CD4-positive, alpha-beta T cell treated with Interleukin-10 for 1 hour (primary cell): ENCODE measurements around the gene MTERF2.
A peak's percentile ranks its signal among the peaks of the same experiment; 100 is the strongest.
"Not testable (repeated sequence)": the region's sequence is repeated elsewhere in the genome, so short reads cannot be mapped to it uniquely, and the experiment has no call there.

Experiments used
- DNase-seq: peaks from one replicate; pipeline ENCODE4 v3.0.0-alpha.2; 2020

MTERF2 gene

DNA sequence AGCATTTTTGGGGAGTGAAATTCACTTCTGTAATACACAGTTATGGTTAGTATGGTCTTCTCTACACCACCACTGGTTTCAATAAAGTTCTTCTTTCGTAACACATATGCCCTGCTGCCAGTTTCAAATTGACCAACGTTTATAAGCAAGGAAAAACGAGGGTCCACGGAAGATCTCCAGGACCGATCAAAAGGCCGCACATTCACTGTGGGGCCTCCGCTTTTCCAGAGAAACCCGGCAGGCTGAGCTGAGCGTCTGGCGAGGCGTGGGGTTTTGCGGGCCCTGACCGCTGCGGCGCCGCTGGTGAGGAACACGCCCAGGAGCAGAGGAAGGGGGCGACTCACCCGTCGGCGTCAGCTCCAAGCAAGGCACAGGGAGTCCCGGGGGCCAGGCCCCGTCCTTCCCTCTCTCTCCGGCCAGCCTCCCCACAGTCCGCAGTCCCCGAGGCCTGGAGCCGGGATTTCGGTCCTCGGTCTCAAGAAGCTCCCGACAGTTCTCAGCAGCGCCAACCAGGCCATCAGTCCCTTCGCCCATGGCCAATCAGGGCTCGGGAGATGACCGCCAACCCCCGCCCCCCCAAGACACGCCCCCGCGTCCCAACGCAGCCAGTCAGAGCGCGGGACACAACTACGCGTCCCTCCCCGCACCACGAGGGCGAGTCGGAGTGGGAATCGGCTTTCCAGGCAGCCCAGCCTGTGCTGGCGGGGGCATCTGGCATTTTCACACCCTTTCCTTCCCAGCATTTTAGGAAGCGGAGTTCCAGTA, at the start of gene MTERF2:
TSS of gene MTERF2 (minus strand) at position 522 of the 765 bp plus-strand sequence. CDS start 8,432 bp downstream, outside the sequence.
- peak; percentile 81 for DNase-seq

GRCh38 chr12:107035733-107036132, 48.8 kb upstream of the MTERF2 start:
- DNase-seq: no peak

- no peak for DNase-seq
Observed at GRCh38 chr12:107033758-107034739, 47.1 kb upstream of the MTERF2 start.

DNA sequence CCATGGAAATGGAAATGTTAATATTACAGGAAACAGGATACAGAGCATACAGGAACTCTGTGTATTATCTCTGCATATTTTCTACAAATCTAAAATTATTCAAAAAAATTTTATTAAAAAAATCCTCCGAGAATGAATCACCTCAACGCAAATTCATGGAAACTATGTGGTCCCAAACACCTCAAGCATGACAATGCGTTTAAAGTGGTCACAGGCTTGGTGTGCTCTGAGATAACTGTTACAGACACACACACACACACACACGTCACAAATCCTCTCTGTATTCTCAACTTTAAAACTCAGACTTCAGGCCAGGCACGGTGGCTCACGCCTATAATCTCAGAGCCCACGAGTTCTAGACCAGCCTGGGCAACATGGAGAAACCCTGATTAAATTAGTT, 45.3 kb upstream of the MTERF2 start:
- no peak for DNase-seq

- no peak for DNase-seq
Observed at GRCh38 chr12:107031061-107031460, 44.1 kb upstream of the MTERF2 start.

DNA sequence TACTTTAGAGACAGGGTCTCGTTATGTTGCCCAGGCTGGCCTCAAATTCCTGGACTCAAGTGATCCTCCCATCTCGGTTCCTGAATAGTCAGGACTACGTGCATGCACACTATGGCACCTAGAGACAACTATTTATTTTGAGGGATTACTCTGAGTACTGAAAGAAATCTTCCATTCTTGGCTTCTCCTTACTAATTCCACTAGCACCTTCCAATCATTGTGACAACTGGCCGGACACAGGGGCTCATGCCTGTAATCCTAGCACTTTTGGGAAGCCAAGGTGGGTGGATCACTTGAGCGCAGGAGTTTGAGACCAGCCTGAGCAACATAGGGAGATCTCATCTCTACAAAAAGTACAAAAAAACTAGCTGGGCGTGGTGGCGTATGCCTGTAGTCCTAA, 42.1 kb upstream of the MTERF2 start:
- DNase-seq: no peak

DNA sequence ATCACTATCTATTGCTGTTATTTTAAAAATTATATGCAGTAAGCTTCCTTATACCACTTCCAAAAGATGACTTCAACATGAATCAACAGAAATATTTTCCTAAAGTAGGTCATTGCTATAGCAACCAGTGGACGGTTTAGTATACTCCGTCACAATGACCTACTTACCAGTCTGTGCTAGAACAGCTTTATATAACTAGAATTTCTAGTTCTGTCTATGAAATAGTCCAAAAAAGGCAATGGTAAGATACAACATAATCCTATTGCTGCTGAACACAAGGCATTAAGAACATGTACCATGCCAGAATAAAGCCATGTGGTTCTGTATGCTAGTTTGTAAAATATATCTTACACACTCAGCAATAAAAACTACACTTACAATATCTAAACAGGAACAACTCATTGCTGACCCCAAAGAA, 40.7 kb upstream of the MTERF2 start:
- peak; percentile 84 for DNase-seq

GRCh38 chr12:107026806-107027635, 40.1 kb upstream of the MTERF2 start:
- DNase-seq: no peak

DNA sequence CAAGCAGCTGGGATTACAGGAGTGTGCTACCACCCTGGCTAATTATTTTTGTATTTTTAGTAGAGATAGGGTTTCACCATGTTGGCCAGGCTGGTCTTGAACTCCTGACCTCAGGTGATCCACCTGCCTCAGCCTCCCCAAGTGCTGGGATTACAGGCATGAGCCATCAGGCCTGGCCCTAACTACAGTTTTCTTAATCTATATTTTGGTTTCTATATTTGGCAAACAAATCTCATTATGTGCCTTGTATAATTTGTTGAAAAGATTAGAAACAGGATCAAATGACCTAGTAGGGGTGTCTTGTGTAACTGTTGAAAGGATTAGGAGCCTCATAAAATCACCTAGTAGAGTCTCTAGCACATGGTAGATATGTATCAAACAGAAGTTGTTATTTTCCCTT, 39.4 kb upstream of the MTERF2 start:
- not testable (repeated sequence) for DNase-seq

DNA sequence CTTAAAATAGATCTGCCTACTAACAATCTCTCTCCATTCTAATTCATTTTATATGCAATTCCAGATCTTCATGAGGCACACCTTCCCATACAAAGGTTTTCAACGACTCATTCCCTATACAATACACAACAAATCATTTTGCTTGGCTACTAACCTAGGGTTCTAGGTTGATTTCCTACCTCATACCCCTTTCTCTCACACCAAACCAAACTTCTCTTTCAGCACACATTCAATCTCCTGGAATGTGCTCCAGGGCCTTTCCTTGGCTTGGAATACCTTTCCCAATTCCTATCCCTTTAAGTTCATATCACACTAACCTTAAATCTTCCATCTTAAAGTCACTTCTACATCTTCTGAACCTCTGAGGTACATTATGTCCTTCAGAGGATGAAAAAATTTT, 38.7 kb upstream of the MTERF2 start:
- DNase-seq: no peak

GRCh38 chr12:107019546-107019945, 32.6 kb upstream of the MTERF2 start:
- DNase-seq: no peak

DNA sequence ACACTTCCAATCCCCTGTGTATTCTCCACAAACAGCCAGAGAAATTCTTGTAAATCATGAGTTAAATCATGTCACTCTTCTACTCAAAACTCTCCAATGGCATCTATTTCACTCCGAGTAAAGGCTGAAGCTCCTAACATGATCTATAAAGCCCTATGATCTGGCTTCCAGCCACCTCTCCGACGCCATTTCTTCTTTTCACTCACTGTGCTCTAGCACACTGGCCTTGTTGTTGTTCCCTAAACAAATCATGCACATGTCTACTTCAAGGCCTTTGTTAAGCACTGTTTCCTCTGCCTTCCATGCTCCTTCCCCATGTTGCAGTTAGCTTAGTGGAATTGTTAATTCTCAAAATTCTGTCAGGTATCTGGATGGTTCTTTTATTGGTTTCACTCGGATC, 30.1 kb upstream of the MTERF2 start:
- no peak for DNase-seq

- peak; percentile 54 for DNase-seq
Observed at GRCh38 chr12:107014055-107014454, 27.1 kb upstream of the MTERF2 start.

GRCh38 chr12:107012736-107013425, 25.9 kb upstream of the MTERF2 start:
- DNase-seq: no peak

- DNase-seq: no peak
Observed at GRCh38 chr12:107011519-107011918, 24.6 kb upstream of the MTERF2 start.

DNA sequence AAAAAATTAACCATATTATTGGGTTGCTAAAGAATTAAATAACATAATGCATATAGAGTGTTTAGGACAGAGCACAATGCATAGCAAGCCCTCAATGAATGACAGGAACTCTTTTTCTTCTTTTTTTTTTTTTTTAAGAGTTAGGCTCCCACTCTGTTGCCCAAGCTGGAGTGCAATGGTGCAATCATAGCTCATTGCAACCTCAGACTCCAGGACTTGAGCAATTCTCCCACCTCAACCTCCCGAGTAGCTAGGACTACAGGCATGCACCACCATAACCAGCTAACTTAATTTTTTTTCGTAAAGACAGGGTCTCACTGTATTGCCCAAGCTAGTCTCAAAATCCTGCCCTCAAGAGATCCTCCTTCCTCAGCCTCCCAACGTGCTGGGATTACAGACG, 20.5 kb upstream of the MTERF2 start:
- no peak for DNase-seq

DNA sequence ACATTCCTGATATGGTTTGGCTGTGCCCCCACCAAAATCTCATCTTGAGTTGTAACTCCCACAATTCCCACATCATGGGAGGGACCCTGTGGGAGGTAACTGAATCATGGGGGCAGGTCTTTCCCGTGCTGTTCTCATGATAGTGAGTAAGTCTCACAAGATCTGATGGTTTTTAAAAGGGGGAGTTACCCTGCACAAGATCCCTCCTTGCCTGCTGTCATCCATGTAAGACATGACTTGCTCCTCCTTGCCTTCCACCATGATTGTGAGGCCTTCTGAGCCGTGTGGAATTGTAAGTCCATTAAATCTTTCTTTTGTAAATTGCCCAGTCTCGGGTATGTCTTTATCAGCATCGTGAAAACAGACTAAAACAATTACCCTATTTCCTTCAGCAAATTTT, 15.7 kb upstream of the MTERF2 start:
- DNase-seq: not testable (repeated sequence)

DNA sequence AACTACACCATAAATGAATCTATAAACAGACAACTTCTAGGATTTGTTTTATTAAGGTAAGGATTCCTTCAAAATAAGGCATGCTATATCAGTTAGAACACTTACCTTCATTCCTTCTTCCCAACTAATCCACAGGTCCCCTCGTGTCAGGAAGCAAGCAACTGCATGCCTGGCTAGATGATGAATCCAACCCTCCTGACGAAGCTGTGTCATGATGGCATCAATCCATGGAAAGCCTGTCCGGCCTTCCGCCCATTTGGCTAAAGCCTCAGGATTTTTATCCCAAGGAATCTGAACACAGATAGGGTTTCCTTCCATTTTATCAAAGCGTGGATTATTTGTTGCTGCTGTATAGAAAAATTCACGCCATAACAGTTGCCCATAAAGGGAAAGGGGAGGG, 12.5 kb upstream of the MTERF2 start:
- no peak for DNase-seq

- no peak for DNase-seq
Observed at GRCh38 chr12:106997916-106998315, 11.0 kb upstream of the MTERF2 start.

- not testable (repeated sequence) for DNase-seq
Observed at GRCh38 chr12:106996102-106996501, 9.2 kb upstream of the MTERF2 start.

DNA sequence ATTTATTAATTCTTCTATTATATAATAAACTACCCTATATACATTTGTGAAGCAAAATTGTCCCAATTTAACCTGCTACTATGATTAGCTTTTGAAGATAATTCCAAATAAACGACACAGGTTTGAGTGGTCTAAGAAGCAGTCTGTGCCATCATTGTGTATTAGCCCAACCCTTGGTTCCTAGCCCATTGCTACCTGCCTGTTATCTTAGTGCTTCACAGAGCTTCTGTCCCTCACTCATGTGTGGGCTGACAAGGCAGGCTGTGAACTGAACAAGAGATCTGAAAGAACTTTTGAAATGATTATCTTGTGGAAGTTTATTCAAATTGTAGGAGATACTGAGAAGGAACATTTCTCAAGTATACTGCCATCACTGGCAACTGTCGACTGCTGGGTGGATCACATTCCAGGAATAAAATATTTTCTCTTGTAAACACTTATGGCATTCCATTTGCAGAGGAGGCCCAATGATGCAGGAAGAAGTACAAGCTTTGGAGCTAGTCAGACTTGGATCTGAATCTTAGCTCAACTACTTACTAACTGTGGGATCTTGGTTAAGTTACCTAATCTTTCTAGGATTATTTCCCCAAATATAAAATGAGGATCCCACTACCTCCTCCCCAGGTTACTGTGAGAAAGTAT, 7.8 kb upstream of the MTERF2 start:
- DNase-seq: no peak

DNA sequence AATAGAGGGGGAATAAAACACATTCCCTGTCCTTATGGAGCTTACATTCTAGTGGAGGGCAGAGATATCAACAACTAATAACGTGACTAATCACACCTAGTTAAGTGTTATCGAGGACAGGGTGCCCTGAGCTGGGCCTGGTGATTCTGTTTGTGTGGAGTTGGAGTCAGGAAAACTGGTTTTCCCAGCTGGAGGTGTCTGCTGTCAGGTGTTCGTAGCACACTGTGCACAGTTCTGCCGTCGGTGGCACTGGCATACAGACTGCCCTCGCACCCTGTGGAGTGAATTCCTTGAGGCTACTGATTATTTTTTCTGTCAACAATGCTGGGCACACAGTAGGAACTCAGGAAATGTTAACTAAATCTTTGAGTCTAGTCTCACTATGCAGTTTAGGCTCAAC, 900 bp upstream of the MTERF2 start:
- DNase-seq: no peak
